C4-2B (cell line): ENCODE results near the gene SOX8.
"Not testable (repeated sequence)": the region's sequence is repeated elsewhere in the genome, so short reads cannot be mapped to it uniquely, and the experiment has no call there.

Source experiments
- ZFX ChIP-seq: fragments of 450-650 bp; IDR thresholded peaks from 2 replicates; pipeline ENCODE4 v1.6.1; 2017
- TF ChIP-seq, protein P1 (sequence below): fragments of 450-650 bp; conservative IDR thresholded peaks from 2 replicates; pipeline ENCODE4 v1.5.1; 2017; ENCODE audit warnings: mild to moderate bottlenecking

DNA sequence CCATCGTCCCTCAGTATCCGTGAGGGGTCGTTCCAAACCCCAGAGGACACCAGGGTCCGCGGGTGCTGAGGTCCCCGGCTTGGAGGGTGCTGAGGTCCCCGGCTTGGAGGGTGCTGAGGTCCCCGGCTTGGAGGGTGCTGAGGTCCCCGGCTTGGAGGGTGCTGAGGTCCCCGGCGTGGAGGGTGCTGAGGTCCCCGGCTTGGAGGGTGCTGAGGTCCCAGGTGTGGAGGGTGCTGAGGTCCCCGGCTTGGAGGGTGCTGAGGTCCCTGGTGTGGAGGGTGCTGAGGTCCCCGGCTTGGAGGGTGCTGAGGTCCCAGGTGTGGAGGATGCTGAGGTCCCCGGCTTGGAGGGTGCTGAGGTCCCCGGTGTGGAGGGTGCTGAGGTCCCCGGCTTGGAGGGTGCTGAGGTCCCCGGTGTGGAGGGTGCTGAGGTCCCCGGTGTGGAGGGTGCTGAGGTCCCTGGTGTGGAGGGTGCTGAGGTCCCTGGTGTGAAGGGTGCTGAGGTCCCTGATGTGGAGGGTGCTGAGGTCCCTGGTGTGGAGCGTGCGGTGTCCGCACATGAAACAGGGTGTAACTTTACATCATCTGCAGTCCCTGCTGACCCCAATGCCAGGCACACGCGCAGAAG, 43.7 kb downstream of the SOX8 start:
- TF ChIP-seq, protein P1, sequence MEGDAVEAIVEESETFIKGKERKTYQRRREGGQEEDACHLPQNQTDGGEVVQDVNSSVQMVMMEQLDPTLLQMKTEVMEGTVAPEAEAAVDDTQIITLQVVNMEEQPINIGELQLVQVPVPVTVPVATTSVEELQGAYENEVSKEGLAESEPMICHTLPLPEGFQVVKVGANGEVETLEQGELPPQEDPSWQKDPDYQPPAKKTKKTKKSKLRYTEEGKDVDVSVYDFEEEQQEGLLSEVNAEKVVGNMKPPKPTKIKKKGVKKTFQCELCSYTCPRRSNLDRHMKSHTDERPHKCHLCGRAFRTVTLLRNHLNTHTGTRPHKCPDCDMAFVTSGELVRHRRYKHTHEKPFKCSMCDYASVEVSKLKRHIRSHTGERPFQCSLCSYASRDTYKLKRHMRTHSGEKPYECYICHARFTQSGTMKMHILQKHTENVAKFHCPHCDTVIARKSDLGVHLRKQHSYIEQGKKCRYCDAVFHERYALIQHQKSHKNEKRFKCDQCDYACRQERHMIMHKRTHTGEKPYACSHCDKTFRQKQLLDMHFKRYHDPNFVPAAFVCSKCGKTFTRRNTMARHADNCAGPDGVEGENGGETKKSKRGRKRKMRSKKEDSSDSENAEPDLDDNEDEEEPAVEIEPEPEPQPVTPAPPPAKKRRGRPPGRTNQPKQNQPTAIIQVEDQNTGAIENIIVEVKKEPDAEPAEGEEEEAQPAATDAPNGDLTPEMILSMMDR = not testable (repeated sequence)
- TF ChIP-seq ZFX = not testable (repeated sequence)
